HG02970 (cell line): ENCODE measurements around the gene IRS2.

Experiments
- ATAC-seq: cut with Tn5 transposase; IDR thresholded peaks from one replicate; pipeline ENCODE4 v1.9.1; 2021; ENCODE audit warnings: mild to moderate bottlenecking, moderate library complexity, moderate number of reproducible peaks; ENCODE audit not compliant: unreplicated experiment, low FRiP score

Gene IRS2

GRCh38 chr13:109782823-109783431, 3.5 kb downstream of the IRS2 start:
- no peak for ATAC-seq

DNA sequence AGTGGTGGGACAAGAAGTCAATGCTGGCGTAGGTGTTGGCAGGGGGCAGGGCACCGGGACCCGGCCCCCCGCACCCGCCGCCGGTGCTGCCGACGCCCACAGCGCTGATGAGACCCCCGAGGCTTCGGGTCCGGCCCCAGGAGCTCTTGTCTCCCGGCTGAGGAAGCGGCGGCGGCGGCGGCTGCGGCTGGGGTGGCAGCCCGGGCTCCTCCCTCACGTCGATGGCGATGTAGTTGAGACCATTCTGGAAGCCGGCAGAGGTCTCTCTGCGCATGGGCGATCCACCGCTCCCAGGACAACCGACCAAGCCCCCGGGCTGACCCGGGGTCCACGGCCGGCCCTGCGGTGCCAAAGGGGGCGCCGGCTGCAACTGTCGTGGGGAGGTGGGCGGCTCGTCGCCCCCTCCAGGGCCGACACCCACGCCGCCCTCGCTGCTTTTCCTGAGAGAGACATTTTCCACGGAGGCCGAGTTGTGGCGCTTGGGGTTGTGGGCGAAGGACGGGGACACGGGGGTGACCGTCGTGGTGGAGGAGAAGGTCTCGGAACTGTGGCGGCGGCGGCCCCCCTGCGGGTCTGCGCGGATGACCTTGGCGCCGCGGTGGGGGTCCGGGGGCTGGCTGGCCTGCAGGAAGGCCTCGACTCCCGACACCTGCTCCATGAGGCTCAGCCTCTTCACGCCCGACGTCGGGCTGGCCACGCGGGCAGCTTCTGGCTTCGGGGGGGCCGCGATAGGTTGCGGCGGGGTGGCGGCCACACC, 4.1 kb downstream of the IRS2 start:
- ATAC-seq = no peak

DNA sequence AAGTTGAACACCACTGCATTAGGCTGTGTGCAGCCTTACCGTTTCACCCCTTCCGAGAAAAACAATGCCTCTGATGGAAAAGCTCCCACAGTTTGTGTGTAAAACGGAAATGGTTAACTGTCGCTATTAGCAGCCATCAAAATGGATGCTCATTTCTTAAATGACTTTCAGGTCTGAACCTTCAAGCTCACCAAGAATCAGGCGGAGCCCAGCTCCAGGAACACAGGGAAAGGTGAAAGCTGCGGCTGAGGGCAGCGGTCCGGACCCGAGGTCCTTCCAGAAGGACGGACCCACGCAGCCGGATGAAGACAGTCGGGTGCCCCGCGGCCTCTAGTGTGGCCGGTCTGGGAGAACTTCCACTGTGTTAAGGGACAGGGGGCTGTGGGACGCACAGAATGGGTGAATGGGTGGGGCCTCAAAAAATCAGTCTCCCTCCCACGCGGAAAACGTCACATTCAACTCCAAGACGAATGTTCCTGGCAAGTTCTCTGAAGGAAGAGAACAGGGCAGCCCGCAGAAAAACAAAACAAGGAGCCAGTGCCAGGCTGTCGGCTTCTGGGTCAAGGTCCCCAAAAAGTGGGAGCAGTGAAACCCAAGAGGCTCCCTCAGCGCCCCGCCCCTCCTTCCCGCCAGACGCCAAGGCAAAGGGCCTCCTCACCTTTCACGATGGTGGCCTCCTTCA, 4.9 kb downstream of the IRS2 start:
- ATAC-seq = no peak

DNA sequence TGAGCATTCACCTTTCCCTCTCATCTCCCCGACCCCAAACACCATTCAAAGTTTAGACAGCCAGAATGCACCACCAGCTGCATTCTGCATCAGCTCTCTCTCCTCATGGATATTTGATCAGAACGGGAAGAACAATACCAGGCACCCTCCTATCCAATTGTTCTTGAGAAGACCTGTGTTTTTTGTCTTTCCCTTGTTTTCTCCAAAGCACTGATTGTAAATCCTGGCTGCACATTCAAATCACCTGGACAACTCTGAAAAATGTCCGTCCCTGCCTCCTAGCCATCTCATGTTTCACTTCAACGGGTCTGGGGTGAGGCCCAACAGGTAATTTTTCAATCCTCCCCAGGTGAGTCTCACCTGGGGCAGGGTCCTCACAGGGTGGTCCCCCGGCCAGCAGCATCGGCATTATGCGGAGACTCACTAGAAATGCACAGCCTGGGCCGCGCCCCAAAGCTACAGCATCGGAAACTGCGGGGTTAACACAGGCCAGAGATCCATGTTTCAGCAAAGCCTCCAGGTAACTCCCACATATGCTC, 5.5 kb downstream of the IRS2 start:
- no peak for ATAC-seq

DNA sequence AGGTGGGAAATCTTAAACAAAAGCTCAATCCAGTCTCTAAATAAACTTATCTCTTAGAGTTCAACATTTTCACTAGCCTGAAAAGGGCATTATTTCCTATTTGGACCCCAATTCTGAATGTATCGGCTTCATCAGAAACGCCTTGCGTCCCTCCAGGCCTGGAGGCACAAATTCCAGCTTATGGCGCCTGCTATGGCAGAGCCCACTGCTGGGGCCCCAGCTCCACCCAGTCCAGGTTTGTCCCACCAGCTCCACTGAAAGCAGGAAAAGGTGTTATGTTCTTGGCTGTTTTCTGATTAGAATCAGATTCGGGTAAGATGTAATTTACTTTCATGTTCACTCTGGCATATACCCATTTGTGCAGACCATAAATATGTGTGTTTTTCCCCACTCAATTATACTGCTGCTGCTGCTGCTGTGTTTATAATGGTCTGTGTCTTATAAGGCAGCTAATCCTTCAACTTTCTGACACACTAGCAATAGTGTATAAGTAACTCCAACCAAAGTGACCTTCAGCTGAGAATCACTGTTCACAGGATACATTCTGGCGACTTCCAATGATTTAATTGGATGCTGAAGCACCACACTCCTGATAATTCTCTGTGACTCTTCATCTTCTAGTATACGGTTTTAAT, 6.4 kb downstream of the IRS2 start:
- ATAC-seq = no peak

DNA sequence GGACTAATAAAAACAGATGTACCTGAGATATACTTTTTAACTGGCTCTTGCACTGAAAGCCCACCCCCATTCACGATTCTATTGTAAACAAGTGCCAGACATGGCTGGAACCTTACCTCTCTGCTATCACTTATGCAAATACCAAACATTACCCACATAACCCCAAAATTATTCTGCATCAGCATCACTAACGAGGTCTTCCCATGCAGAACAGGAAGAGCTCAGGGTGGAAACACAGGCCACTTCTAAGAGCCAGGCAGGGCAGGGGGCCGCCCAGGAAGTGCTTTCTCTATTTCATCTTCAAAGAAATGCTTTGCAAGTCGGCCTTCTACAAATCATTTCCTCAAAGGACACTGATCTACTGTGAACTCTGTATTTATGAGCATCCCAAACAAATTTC, 7.3 kb downstream of the IRS2 start:
- no peak for ATAC-seq

GRCh38 chr13:109778102-109778542, 8.3 kb downstream of the IRS2 start:
- no peak for ATAC-seq

GRCh38 chr13:109776575-109776974, 9.8 kb downstream of the IRS2 start:
- ATAC-seq = no peak

- no peak for ATAC-seq
Measured at GRCh38 chr13:109773786-109774185, 12.6 kb downstream of the IRS2 start.

- ATAC-seq = no peak
Measured at GRCh38 chr13:109773276-109773675, 13.1 kb downstream of the IRS2 start.

DNA sequence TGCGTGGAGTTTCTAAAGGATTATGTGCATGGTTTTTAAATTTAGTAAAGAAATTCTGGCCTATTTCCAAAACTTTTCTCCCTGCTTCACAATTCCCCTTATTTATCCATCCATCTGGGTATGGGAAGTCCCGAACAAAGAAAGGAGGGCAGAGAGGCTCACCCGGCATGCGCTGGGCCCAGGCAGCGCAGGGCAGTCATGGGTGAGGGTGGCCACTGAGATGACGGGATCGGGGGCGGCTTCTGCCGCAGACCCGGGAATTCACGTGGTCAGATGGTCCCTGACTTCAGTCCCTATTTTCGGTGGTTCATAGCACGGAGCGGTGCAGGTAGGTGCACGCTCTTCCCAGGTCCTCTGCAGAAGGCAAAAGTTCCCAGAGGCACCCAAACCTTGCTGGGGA, 14.5 kb downstream of the IRS2 start:
- no peak for ATAC-seq

- no peak for ATAC-seq
Measured at GRCh38 chr13:109770436-109770835, 15.9 kb downstream of the IRS2 start.

- no peak for ATAC-seq
Measured at GRCh38 chr13:109769921-109770320, 16.5 kb downstream of the IRS2 start.

- no peak for ATAC-seq
Measured at GRCh38 chr13:109769275-109769674, 17.1 kb downstream of the IRS2 start.

DNA sequence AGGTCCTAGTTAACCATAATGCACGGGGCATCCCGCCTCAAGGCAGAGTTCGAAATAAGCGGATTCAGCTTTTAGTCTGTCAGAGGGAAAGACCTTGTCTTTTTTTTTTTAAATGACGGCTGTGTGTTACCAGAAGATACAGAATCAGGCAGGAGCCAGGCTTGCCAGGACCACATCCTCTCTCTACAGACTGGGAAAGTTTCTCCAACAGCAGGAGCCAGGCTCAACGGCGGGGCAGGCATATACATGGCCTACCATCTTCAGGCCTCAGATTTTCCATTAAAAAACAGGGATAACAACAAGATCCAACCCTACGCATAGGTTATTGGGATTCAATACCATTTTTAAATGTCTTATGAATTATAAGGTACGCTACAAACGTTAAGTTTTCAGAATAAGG, 17.8 kb downstream of the IRS2 start:
- ATAC-seq = no peak

- ATAC-seq = no peak
Measured at GRCh38 chr13:109768176-109768575, 18.2 kb downstream of the IRS2 start.

DNA sequence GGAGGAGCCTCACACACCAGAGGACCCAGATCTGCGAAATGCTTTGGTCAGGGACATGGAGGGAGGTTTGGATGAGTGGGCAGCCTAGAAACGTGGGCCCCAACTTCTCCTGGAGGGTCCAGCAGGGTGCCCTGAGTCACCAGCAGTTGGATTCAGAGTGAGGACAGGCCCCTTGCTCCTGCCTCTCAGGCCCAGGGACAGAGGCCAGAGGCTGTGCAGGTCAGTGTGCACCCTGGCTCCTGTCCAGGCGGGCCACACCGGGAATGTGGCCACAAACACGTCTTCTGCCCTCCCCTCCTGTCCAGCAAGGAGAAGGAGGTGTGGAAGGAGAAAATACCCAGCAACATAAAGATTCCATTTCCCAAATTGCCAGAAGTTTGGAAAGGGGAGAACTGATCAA, 19.4 kb downstream of the IRS2 start:
- no peak for ATAC-seq

DNA sequence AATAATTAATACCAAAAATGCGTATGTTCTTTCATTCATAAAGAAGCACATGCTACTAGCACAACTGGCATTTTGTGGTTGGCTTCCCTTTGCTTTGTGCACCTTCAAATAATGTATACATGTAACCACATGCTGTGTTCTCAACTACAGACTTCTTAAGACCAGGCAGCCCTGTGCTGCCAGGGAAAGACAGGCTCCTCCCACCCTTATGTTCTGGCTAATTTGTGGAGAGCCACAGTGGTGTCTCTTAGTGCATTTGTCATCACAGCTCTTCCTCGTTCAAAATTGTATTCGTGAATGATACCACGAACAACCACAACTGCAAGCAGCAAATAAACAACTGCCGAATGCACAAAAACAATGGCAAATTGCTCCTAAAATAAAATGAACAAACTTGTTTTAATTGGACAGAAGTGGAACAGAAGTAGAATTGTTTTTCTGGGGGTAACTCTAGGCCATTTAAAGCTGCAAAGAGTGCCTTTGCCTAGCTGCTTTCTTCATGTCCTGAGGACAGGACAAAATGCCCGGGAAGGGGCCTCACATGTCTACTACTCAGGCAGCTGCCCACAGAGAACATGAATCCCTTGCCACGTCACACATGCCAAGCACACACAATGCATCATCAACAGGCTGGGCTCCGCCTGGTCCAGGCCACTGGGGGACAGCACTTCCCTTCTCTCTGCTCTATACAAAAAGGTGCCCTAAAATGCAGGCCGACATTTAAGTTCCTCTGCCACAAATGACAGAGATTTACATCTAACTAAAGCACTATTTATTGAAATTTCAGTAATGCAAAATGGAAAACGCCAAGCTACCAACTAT, 21.7 kb downstream of the IRS2 start:
- no peak for ATAC-seq

DNA sequence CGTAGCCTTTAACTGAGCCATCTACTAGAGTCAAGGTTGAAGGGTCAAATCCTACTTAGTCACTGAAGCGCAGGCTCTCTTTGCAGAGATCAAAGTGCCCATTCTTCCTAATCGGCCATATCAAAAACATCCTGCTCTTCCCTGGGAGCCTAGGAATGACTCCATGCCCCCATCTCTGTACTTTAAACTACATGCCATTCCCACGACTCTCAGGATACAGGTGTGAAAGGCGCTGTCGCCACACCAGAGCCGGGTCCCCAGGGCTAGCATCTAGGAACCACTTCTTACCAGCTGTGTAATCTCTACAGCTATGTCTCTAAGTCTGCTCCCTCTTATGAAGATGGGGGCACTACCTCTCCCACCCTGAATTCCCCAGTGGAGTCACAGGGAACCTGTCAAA, 22.3 kb downstream of the IRS2 start:
- no peak for ATAC-seq

DNA sequence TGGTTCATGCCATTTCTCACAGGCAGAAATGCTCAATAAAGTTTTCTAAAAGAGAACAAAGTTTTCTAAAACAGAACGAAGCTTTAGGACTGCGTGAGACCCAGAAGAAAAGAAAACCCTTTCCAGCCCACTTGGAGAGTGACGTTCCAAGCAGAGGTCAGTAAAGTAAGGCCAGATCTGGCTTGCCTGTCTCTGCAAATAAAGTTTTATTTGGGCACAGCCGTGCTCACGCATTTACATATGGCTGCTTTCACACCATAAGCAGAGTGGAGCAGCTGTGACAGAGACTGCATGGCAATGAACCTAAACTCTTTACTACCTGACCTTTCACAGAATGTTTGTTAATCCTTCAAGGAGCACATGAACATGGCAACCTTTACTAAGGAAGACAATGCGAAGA, 23.6 kb downstream of the IRS2 start:
- ATAC-seq = no peak
